SIG-M5 (cell line): ENCODE data around the gene SUGP2.
"Not testable (repeated sequence)": the region's sequence is repeated elsewhere in the genome, so short reads cannot be mapped to it uniquely, and the experiment has no call there.

ENCODE experiments used
- DNase-seq: peaks from one replicate; lab custom pipeline; 2025; lab: John Stamatoyannopoulos, UW

SUGP2 gene

GRCh38 chr19:18990128-18990708 is 43.1 kb downstream of the SUGP2 start:
- no peak for DNase-seq

DNA sequence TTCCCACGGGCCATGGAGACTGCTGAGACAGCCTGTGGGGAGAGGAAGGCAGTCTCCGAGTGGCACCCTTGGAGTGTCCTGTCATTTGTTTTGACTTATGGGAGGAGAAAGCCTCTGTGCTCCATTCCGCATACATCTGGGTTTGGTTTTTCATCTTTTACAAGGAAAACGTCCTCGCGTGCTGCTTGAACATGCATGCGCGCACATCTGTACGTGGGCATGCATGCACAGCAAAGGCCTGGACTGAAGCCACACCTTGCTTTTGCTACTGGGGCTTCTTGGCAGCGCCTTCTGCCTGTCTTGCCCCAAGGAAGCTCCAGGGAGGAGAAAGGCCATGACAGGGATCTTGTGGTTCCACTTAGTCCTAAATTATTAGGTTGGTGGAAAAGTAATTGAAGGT is 44.0 kb downstream of the SUGP2 start:
- DNase-seq, result no peak

- no peak for DNase-seq
Observed at GRCh38 chr19:18987456-18987855, 45.9 kb downstream of the SUGP2 start.

DNA sequence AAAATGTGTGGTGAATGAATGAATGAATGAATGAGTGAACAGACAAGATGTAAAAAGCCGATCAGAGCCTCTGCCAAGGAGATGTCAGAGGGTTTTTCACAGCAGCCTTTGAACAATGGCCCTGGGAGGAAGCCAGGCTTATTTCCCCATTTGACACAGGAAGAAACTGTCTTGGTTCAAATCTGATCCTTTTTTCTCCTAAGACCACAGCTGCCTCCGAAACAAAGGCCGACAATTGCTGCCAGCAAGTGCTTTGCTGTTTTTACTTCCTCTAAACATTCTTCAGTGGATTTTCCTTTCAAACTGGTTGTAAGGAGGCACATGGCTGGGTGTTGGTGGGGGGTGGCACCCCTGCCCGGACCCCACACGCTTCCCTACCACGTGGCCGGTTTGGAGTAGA is 48.1 kb downstream of the SUGP2 start:
- no peak for DNase-seq

GRCh38 chr19:18984251-18984650 is 49.1 kb downstream of the SUGP2 start:
- DNase-seq, result no peak

GRCh38 chr19:18982669-18983068 is 50.6 kb downstream of the SUGP2 start:
- DNase-seq, result no peak

GRCh38 chr19:18980432-18981020 is 52.8 kb downstream of the SUGP2 start:
- DNase-seq, result no peak

- no peak for DNase-seq
Observed at GRCh38 chr19:18978616-18979015, 54.7 kb downstream of the SUGP2 start.

- no peak for DNase-seq
Observed at GRCh38 chr19:18975869-18976268, 57.4 kb downstream of the SUGP2 start.

DNA sequence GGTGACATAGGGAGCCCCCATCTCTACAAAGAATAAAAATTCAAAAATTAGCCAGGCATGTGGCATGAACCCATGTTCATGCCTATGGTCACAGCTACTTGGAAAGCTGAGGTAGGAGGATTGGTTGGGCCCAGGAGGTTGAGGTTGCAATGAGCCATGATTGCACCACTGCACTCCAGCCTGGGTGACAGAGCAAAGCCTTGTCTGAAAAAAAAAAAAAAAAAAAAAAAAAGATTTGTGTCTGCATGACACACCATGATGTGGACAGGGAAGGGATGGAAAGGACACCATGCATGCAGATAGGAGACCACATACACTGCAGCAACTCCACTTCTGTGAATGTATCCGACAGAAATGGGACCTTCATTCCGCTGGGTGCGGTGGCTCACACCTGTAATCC is 58.3 kb downstream of the SUGP2 start:
- no peak for DNase-seq

GRCh38 chr19:18972851-18973250 is 60.5 kb downstream of the SUGP2 start:
- DNase-seq, result no peak

GRCh38 chr19:18972301-18972811 is 61.0 kb downstream of the SUGP2 start:
- peak; percentile 50 for DNase-seq

- DNase-seq, result no peak
Observed at GRCh38 chr19:18969931-18970659, 63.2 kb downstream of the SUGP2 start.

DNA sequence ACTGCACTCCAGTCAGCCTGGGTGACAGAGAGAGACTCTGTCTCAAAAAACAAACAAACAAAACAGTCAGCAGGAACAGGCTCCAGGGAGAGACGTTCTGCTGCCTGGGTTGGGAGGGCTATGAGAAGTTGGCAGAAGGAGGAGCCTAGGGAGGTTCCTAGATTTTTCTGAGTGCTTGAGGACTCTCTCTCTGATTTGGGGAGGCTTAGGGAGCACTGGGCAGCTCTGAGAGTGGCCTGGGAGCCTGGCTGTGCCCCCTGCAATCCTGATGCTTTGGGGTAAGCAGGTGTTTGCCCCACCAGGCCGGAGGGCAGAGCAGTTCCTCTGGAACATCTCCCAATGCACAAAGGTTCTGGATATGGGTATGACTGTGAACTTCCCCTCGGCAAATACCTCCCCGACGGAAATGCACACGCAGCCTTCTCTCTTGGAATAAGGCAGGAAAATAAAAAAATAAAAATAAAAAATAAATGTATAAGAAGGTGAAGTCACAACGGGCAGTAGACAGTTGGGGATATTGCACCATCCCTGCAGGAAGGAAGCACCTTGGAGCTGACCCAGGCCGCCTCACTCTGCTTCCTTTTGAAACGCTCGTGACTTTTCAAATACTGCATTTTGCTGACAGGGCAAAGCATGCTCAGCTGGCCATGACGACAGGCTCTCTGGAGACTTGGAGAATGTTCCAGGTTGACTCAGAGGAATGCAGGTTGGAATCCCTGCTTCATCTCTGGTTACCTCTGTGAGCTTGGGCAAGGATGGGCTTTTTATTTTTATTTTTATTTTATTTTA is 65.8 kb downstream of the SUGP2 start:
- no peak for DNase-seq

GRCh38 chr19:18966307-18966706 is 67.0 kb downstream of the SUGP2 start:
- no peak for DNase-seq

DNA sequence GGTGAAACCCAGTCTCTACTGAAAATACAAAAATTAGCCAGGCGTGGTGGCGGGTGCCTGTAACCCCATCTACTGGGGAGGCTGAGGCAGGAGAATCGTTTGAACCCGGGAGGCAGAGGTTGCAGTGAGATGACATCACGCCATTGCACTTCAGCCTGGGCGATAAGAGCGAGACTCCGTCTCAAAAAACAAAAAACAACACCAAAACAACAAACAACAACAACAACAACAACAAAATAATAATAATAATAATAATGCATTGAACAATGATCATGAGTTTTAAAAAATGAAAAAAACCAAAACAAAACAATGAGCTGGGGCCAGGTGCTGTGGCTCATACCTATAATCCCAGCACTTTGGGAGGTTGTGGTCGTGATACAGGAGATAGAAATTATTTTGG is 69.2 kb downstream of the SUGP2 start:
- DNase-seq, result no peak

- DNase-seq, result no peak
Observed at GRCh38 chr19:18961767-18962620, 71.3 kb downstream of the SUGP2 start.

DNA sequence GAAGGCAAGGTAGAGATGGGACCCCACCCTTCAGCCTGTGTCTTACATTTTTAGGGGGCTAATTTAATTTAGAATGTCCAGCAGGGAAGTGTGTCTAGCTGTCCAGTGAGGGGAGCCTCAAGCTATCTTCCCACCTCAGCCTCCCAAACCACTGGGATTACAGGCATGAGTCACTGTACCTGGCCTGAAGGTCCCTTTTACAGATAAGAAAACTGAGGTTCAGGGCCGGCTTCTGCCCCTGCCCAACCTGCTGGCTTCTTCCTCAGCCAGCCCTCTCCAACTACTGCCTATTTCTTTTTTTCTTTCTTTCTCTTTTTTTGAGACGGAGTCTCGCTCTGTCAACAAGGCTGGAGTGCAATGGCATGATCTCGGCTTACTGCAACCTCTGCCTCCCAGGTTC is 72.9 kb downstream of the SUGP2 start:
- no peak for DNase-seq

DNA sequence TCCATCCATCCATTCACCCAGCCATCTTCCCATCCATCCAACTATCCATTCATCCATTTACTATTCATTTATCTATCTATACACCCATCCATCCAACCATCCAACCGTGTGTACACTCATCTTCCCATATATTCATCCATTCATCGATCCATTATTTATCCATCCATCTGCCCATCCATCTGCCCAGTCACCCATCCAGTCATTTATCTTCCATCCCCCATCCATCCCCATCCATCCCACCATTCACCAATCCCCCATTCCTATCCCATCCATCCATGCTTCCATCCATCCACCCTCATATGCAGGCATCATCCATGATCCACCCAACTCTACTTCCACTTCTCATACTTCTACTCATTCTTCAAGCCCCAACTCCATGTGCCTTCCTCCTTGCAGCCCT is 78.3 kb downstream of the SUGP2 start:
- no peak for DNase-seq

DNA sequence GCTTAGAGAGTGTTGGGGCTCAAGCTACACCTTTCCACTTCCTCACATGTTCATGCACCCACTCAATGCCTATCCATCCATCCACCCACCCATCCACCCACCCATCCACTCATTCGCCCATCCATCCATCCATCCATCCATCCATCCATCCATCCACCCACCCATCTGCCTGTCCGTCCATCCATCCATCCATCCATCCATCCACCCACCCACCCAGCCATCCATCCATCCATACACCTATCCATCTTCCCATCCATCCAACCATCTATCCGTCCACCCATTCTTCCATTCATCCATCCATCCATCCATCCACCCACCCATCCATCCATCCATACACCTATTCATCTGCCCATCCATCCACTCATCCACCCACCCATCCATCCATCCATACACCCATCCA is 79.2 kb downstream of the SUGP2 start:
- DNase-seq, result no peak

DNA sequence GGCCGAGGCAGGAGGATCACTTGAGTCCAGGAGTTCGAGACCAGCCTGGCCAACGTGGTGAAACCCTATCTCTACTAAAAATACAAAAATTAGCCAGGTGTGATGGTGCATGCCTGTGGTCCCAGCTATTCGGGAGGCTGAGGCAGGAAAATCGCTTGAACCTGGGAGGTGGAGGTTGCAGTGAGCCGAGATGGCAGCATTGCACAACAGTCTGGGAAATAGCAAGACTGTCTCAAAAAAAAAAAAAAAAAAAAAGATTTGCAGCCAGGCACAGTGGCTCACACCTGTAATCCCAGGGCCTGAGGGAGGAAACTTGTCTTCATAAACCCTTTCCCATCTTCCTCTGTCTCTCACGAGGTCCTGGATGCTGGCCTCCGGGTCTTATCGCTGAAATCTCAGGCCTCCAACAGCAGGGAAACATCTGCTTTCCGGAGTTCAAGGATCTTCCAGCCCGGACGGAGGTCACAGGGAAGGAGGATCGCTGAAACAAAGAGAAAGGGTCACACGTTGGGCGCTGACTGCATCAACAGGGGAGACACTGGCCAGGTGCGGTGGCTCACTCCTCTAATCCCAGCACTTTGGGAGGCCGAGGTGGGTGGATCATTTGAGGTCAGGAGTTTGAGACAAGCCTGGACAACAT is 80.8 kb downstream of the SUGP2 start:
- not testable (repeated sequence) for DNase-seq
